ENCODE results near the gene KCNF1.
A peak's percentile ranks its signal among the peaks of the same experiment; 100 is the strongest.

KCNF1 gene

DNA sequence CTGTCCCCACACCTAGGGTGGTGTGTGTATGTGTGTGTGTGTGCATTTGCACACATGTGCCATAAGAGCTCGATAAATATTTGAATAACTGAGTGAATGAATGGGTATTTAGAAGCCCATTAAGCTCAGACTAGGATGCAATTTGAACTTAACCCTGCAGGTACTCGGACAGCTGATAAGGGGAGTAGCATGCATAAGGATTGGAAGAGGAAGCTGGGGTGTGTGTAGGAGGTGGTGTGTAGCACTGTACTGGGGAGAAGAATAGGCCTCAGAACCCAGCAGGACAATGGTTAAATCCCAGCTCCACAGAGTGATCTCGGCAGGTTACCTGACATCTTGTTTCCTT, 1.8 kb upstream of the KCNF1 start:
- DNase-seq, result no peak
- TF ChIP-seq, protein P1, sequence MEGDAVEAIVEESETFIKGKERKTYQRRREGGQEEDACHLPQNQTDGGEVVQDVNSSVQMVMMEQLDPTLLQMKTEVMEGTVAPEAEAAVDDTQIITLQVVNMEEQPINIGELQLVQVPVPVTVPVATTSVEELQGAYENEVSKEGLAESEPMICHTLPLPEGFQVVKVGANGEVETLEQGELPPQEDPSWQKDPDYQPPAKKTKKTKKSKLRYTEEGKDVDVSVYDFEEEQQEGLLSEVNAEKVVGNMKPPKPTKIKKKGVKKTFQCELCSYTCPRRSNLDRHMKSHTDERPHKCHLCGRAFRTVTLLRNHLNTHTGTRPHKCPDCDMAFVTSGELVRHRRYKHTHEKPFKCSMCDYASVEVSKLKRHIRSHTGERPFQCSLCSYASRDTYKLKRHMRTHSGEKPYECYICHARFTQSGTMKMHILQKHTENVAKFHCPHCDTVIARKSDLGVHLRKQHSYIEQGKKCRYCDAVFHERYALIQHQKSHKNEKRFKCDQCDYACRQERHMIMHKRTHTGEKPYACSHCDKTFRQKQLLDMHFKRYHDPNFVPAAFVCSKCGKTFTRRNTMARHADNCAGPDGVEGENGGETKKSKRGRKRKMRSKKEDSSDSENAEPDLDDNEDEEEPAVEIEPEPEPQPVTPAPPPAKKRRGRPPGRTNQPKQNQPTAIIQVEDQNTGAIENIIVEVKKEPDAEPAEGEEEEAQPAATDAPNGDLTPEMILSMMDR (IDR thresholded peaks at IDR 0.05; ENCODE audit: low read depth, low read length), result no peak
- Histone ChIP-seq H3K27me3 (peaks cover 29% of the 10 kb centered on the region), H3K9me3 (no peaks in the 10 kb centered on the region), H3K4me1 (no peaks in the 10 kb centered on the region), H3K4me3 (ENCODE audit: low read depth, low read length) (no peak overlapping the region), H3K36me3 (no peaks in the 10 kb centered on the region)

DNA sequence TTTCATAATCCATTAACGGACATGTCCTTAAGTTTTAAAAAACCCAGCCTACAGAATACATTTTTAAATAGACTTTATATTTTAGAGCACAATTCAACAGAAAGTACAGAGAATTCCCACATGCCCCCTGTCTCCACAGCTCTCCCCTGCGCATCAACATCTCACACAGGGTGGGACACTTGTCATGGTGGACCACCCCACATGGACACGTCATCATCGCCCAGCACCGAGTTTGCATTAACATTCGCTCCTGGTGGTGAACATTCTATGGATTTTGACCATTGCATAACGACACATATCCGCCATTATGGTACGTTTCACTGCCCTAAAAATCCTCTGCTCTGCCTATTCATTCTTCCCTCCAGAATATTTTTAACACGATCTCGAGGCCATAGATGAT, 1.1 kb upstream of the KCNF1 start:
- Histone ChIP-seq H3K36me3 (no peaks in the 10 kb centered on the region), H3K4me3 (ENCODE audit: low read depth, low read length) (no peak overlapping the region), H3K9me3 (no peaks in the 10 kb centered on the region), H3K27me3 (peaks cover 29% of the 10 kb centered on the region), H3K4me1 (no peaks in the 10 kb centered on the region)
- TF ChIP-seq, protein P1 (IDR thresholded peaks at IDR 0.05; ENCODE audit: low read depth, low read length), result 0 out of 2 replicates have a peak, but pooled peaks have one; percentile 1
- DNase-seq, result no peak

DNA sequence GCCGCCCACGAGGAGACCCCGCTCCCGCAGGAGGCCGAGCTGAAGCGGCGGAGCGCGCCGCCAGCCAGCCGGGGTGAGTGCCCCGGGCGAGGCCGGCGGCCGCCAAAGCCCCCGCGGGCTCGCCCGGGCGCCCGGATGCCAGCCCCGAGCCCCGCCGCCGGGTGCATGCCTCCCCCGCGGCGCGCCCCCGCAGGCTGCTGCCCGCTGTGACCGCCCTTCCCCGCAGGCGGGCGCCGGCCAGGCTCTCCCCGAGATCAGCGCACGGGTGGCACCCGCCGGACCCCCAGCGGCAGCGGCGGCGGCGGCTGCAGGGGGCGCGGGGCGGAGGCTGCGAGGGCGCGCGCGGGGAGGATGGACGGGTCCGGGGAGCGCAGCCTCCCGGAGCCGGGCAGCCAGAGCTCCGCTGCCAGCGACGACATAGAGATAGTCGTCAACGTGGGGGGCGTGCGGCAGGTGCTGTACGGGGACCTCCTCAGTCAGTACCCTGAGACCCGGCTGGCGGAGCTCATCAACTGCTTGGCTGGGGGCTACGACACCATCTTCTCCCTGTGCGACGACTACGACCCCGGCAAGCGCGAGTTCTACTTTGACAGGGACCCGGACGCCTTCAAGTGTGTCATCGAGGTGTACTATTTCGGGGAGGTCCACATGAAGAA, 470 bp downstream of the KCNF1 start:
- H3K36me3 ChIP-seq, result no peaks in the 10 kb centered on the region
- H3K4me1 ChIP-seq, result no peaks in the 10 kb centered on the region
- H3K9me3 ChIP-seq, result no peaks in the 10 kb centered on the region
- H3K27me3 ChIP-seq, result peaks cover 29% of the 10 kb centered on the region
- H3K4me3 ChIP-seq (ENCODE audit: low read depth, low read length), result peak overlapping the region; percentile 54
- TF ChIP-seq, protein P1 (IDR thresholded peaks at IDR 0.05; ENCODE audit: low read depth, low read length), result no peak
- no peak for DNase-seq

DNA sequence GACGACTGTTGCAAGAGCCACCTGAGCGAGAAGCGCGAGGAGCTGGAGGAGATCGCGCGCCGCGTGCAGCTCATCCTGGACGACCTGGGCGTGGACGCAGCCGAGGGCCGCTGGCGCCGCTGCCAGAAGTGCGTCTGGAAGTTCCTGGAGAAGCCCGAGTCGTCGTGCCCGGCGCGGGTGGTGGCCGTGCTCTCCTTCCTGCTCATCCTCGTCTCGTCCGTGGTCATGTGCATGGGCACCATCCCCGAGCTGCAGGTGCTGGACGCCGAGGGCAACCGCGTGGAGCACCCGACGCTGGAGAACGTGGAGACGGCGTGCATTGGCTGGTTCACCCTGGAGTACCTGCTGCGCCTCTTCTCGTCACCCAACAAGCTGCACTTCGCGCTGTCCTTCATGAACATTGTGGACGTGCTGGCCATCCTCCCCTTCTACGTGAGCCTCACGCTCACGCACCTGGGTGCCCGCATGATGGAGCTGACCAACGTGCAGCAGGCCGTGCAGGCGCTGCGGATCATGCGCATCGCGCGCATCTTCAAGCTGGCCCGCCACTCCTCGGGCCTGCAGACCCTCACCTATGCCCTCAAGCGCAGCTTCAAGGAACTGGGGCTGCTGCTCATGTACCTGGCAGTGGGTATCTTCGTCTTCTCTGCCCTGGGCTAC, 1.2 kb downstream of the KCNF1 start:
- TF ChIP-seq, protein P1 (IDR thresholded peaks at IDR 0.05; ENCODE audit: low read depth, low read length), result no peak
- Histone ChIP-seq H3K4me3 (ENCODE audit: low read depth, low read length) (no peak overlapping the region), H3K36me3 (no peaks in the 10 kb centered on the region), H3K4me1 (no peaks in the 10 kb centered on the region), H3K9me3 (no peaks in the 10 kb centered on the region), H3K27me3 (peaks cover 29% of the 10 kb centered on the region)
- DNase-seq, result no peak

DNA sequence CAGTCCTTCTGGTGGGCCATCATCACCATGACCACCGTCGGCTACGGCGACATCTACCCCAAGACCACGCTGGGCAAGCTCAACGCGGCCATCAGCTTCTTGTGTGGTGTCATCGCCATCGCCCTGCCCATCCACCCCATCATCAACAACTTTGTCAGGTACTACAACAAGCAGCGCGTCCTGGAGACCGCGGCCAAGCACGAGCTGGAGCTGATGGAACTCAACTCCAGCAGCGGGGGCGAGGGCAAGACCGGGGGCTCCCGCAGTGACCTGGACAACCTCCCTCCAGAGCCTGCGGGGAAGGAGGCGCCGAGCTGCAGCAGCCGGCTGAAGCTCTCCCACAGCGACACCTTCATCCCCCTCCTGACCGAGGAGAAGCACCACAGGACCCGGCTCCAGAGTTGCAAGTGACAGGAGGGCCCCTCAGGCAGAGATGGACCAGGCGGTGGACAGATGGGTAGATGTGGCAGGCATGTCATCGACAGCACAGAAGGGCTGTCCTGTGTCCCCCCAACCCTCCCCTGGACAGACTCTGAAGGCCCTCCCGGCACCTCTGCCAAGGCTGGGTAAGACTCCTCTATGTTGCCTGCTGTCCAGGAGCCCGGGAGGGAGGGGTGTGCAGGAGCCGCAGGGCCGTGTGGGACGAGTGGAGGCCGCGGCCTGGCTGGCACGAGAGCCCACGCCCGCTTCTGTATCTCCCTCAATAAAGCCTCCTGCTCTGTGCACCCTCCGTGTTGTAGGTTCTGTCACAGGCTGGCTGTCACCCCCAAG, 2.0 kb downstream of the KCNF1 start:
- H3K36me3 ChIP-seq, result no peaks in the 10 kb centered on the region
- H3K4me3 ChIP-seq (ENCODE audit: low read depth, low read length), result no peak overlapping the region
- DNase-seq, result no peak
- peaks cover 29% of the 10 kb centered on the region for H3K27me3 ChIP-seq
- H3K9me3 ChIP-seq, result no peaks in the 10 kb centered on the region
- no peaks in the 10 kb centered on the region for H3K4me1 ChIP-seq
- TF ChIP-seq, protein P1 (IDR thresholded peaks at IDR 0.05; ENCODE audit: low read depth, low read length), result no peak
